ENCODE results near the gene INSL3.
"Not testable (repeated sequence)": the region's sequence is repeated elsewhere in the genome, so short reads cannot be mapped to it uniquely, and the experiment has no call there.

Gene INSL3

GRCh38 chr19:17778251-17778967 lies 42.9 kb downstream of the INSL3 start:
- H3K4me3 ChIP-seq (ENCODE audit: low read depth, low read length) = no peak overlapping the region
- TF ChIP-seq MYC (IDR thresholded peaks at IDR 0.05; ENCODE audit: low read depth, low read length) (no peak), MAX (IDR thresholded peaks at IDR 0.05; ENCODE audit: low read depth, low read length) (no peak)
- DNase-seq (ENCODE audit: low read depth) = peak; percentile 55

GRCh38 chr19:17777840-17778239 lies 43.5 kb downstream of the INSL3 start:
- not testable (repeated sequence) for DNase-seq (ENCODE audit: low read depth); H3K4me3 ChIP-seq (ENCODE audit: low read depth, low read length)

GRCh38 chr19:17775991-17776803 lies 45.1 kb downstream of the INSL3 start:
- DNase-seq (ENCODE audit: low read depth) = peak; percentile 51
- TF ChIP-seq MAX (IDR thresholded peaks at IDR 0.05; ENCODE audit: low read depth, low read length) (no peak), CTCF (IDR thresholded peaks at IDR 0.05; ENCODE audit: low read depth, low read length) (no peak), MYC (IDR thresholded peaks at IDR 0.05; ENCODE audit: low read depth, low read length) (no peak), POLR2A (IDR thresholded peaks at IDR 0.05; ENCODE audit: extremely low read depth, insufficient read length) (no peak)
- no peak overlapping the region for H3K4me3 ChIP-seq (ENCODE audit: low read depth, low read length)

- DNase-seq (ENCODE audit: low read depth) = peak; percentile 72
- TF ChIP-seq POLR2A (IDR thresholded peaks at IDR 0.05; ENCODE audit: extremely low read depth, insufficient read length) (no peak), MAX (IDR thresholded peaks at IDR 0.05; ENCODE audit: low read depth, low read length) (no peak), CTCF (IDR thresholded peaks at IDR 0.05; ENCODE audit: low read depth, low read length) (peak; percentile 90), MYC (IDR thresholded peaks at IDR 0.05; ENCODE audit: low read depth, low read length) (no peak)
- H3K4me3 ChIP-seq (ENCODE audit: low read depth, low read length) = no peak overlapping the region
Observed at GRCh38 chr19:17775245-17775927, 45.9 kb downstream of the INSL3 start.

GRCh38 chr19:17772172-17772571 lies 49.1 kb downstream of the INSL3 start:
- peak; percentile 61 for DNase-seq (ENCODE audit: low read depth)
- TF ChIP-seq CTCF (IDR thresholded peaks at IDR 0.05; ENCODE audit: low read depth, low read length) (no peak), MYC (IDR thresholded peaks at IDR 0.05; ENCODE audit: low read depth, low read length) (no peak), MAX (IDR thresholded peaks at IDR 0.05; ENCODE audit: low read depth, low read length) (no peak), POLR2A (IDR thresholded peaks at IDR 0.05; ENCODE audit: extremely low read depth, insufficient read length) (no peak)
- H3K4me3 ChIP-seq (ENCODE audit: low read depth, low read length) = no peak overlapping the region

GRCh38 chr19:17770613-17771012 lies 50.7 kb downstream of the INSL3 start:
- no peak for TF ChIP-seq POLR2A (IDR thresholded peaks at IDR 0.05; ENCODE audit: extremely low read depth, insufficient read length)
- TF ChIP-seq MYC (IDR thresholded peaks at IDR 0.05; ENCODE audit: low read depth, low read length) = no peak
- TF ChIP-seq MAX (IDR thresholded peaks at IDR 0.05; ENCODE audit: low read depth, low read length) = no peak
- TF ChIP-seq CTCF (IDR thresholded peaks at IDR 0.05; ENCODE audit: low read depth, low read length) = no peak
- DNase-seq (ENCODE audit: low read depth) = no peak

More at GRCh38 chr19:17770613-17771012, 50.7 kb downstream of the INSL3 start:
- H3K4me3 ChIP-seq (ENCODE audit: low read depth, low read length) = no peak overlapping the region
